Epithelial cell of prostate (primary cell): ENCODE results near the gene SPAM1.
A peak's percentile ranks its signal among the peaks of the same experiment; 100 is the strongest.
"Not testable (repeated sequence)": the region's sequence is repeated elsewhere in the genome, so short reads cannot be mapped to it uniquely, and the experiment has no call there.

Experiments used
- DNase-seq: peaks from one replicate; pipeline ENCODE4 v3.0.0-alpha.2; 2011; ENCODE audit warnings: low read depth, low spot score
- H3K27ac ChIP-seq: fragments of 450-650 bp; 2 replicates; pipeline ENCODE4 v1.5.1; 2017; ENCODE audit warnings: mild to moderate bottlenecking

SPAM1 gene, protein sequence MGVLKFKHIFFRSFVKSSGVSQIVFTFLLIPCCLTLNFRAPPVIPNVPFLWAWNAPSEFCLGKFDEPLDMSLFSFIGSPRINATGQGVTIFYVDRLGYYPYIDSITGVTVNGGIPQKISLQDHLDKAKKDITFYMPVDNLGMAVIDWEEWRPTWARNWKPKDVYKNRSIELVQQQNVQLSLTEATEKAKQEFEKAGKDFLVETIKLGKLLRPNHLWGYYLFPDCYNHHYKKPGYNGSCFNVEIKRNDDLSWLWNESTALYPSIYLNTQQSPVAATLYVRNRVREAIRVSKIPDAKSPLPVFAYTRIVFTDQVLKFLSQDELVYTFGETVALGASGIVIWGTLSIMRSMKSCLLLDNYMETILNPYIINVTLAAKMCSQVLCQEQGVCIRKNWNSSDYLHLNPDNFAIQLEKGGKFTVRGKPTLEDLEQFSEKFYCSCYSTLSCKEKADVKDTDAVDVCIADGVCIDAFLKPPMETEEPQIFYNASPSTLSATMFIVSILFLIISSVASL

DNA sequence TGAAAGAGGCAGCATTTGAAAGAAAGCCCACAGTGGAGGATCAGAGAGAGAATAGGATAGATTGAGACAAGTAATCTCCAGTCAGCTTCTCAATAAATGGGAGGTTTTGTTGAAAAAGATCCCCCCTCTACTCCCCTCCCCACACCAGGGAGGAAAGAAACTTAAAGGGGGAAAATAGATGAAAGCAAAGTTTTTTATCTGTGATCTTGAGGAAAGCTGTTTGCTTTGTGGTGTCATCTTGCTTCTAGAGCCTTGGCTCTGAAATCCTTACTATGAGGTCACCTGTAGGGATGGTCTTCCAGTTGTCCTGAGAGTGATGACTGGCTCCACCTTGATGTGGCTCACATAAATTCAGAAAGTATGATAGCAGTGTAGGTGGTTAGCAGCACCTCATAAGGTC lies at the start of gene SPAM1:
TSS of gene SPAM1 (plus strand) at position 301 of the 400 bp plus-strand sequence. CDS start 28,330 bp downstream, outside the sequence.
- DNase-seq = no peak
- H3K27ac ChIP-seq = no peak within 1 kb of the TSS

DNA sequence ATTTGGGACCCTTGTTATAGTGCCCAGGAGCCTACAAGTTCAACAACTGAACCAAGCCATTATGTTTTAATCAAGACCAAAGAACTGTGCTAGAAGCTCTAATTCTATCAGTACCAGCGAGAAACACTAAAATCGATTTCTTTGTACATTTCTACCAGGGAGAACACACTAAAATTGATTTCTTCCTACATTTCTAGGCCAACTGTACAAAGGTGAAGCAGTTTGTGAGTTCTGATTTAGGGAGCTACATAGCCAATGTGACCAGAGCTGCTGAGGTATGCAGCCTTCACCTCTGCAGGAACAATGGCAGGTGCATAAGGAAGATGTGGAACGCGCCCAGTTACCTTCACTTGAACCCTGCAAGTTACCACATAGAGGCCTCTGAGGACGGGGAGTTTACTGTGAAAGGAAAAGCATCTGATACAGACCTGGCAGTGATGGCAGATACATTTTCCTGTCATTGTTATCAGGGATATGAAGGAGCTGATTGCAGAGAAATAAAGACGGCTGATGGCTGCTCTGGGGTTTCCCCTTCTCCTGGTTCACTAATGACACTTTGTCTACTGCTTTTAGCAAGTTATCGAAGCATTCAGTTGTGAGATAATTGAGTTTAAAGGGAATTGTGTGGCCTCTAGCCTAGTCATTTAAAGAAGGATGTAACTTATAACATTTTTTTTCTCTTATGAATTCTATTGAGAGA lies 48.3 kb upstream of the SPAM1 start:
- H3K27ac ChIP-seq = no peak overlapping the region
- DNase-seq = no peak

DNA sequence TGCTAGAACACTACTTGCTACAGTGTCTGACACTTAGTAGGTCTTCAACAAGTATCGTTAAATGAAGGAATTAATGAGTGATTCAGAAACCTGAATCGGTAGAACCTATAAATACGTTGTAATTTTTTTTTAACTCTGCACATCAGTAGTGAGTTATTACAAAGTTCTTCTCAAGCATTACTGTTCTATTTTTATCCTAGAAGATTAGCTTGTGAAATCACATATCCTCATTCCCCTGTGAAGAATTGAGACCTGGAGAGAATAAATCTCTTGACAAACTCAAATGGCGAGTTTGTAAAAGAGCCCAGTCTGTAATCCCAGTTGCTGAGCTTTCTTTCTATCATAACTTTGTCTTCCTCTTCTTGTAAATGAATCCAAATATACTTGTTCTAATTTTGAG lies 45.4 kb upstream of the SPAM1 start:
- no peak for DNase-seq
- no peak overlapping the region for H3K27ac ChIP-seq

DNA sequence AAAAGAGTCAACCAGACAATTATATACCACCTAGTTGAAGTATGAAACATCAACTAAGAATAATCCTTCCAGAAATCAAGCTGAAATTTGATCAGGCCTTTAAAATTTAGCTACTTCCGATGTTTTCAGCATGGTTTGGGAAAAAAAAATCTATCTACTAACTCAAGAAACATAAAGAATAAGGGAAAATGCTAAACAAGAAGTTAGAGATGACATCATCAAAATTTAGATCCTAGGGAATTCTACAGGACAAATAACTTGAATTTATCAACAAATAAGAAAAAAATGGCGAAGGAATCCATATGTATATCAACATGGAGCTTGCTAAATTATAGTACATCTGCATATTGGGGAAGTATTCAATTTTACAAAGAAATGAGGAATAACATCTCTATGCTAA lies 43.7 kb upstream of the SPAM1 start:
- H3K27ac ChIP-seq = no peak overlapping the region

DNA sequence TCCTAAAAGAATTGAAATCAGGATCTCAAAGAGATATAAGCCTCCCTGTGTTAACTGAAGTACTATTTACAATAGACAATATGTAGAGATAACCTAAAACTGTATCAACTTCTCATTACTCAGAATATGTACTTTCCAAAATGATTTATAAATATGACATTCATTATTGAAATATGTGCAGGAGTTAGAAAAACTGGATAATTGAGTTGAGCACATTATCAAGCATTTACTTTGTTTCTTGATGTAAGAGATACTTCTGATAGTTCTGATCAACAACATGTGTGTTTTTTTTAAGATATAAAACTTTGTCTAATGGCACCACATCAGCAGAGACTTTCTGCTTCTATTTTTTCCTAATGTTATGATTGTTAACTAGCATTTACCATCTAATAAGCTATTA lies 41.9 kb upstream of the SPAM1 start:
- no peak for DNase-seq
- H3K27ac ChIP-seq = no peak overlapping the region

More for the DNA sequence above, 43.7 kb upstream of the SPAM1 start:
- DNase-seq = no peak

DNA sequence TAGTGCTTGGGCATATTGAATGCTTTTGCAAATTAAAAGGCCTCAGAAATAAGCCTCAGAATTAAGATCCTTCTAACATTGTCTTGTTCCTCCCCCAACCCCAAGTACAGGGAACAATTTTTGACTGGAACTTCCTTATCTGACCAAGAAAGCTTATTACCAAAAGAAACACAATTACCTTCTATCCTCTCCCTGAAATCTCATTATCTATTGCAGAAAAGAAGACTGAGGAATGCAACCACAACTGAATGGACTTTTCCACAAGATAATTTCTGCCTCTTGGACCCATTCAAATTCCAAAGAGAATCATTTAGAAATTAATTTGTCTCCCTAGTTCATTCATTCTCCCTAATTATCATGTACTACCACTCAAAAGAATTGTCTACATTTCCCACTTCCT lies 36.8 kb upstream of the SPAM1 start:
- no peak overlapping the region for H3K27ac ChIP-seq

DNA sequence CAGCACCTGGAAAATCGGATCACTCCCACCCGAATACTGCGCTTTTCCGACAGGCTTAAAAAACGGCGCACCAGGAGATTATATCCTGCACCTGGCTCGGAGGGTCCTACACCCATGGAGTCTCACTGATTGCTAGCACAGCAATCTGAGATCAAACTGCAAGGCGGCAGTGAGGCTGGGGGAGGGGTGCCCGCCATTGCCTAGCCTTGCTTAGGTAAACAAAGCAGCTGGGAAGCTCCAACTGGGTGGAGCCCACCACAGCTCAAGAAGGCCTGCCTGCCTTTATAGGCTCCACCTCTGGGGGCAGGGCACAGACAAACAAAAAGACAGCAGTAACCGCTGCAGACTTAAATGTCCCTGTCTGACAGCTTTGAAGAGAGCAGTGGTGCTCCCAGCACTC lies 30.3 kb upstream of the SPAM1 start:
- DNase-seq, H3K27ac ChIP-seq: not testable (repeated sequence)

More for the DNA sequence above, 36.8 kb upstream of the SPAM1 start:
- no peak for DNase-seq

DNA sequence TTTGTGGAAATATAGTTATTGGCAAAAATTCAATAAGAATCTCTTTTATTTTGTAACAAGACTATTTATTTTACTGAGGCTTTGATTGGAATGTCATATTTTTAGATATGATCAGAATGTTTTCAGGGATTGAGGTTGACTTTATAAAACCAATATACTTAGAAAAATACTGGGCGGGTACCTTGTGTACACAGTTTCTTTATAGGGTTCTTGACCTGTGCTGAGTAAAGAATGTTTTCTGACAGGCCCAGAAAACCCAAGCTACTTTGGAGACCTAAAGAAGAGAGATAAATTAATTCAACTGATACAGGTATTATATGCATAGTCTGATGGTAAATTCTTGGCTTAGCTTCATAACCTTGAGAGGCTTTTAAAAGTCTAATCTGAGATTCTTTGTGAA lies 23.9 kb upstream of the SPAM1 start:
- H3K27ac ChIP-seq = no peak overlapping the region
- DNase-seq = no peak

DNA sequence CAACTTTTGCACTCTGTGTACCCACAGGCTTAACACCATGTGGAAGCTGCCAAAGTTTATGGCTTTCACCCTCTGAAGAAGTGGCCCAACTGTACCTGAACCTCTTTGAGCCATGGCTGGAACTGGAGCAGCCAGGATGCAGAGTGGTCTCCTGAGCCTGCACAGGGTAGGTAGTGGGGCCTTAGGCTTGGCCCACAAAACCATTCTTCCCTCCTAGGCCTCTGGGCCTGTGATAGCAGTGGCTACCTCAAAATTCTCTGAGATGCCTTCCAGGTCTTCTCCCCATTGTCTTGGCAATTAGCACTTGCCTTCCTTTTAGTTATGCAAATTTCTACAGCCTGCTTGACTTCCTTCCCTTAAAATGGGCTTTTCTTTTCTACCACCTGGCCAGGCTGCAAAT lies 19.3 kb upstream of the SPAM1 start:
- no peak for DNase-seq
- no peak overlapping the region for H3K27ac ChIP-seq

DNA sequence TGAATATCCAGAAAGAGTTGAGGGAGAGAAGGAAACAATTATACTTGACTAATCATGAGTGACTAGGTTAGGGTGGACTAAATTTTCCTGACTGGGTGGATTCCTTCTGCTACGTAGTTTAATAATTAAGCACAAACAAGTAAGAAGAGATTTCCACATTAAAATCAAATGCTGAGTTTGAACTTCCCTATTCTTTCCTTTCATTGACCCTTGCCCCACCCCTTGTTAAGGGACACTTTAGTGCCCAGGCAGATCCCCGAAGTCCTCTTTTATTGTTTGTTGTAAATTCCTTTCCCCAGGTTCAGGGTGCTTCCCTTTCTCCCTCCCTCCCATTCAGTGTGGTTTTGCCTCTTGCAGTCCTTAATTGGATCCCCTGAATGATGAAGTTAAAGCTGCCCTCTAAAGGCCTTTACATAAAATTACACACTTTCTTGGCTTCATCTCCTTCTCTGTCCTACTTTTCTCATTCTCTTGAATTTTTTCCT lies 8.8 kb upstream of the SPAM1 start:
- no peak overlapping the region for H3K27ac ChIP-seq
- DNase-seq = no peak

DNA sequence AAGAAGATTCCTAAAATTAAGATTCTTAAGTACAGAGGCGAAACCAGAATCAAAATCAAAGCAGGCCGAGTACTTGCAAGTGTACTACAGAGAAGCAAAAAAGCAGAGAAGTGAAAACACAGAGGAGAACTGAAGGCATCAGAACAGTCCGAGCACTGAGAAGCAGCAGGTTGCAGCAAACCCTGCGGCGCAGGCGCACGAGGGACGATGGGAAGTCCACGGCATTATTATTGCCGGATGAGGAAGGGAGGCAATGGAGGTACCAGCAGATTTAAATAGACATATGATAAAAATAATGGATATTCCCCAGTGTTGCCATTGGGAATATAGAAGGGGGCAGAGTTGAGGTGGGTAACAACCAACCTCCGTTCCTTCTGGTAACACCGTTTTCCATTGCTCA lies 7.2 kb upstream of the SPAM1 start:
- no peak for DNase-seq

DNA sequence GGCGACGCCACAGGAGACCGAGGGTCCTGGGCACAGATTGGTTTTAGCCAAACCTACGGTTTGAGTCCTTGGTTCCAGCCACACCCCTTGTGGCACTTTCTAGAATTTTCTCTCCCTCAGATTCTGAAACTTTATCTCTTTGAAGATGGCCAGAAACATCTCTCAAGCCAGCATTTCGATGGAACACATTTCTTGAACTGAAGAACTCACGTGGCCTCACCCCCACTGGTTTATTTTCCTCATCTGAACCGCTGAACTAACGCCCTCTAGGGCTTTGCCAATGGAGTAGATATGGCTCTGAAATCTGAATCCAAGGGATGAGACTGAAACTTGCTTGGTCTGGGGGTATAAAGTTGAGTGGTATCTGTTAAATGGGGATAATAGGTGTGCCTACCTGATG lies 6.7 kb upstream of the SPAM1 start:
- DNase-seq = no peak
- no peak overlapping the region for H3K27ac ChIP-seq

More for the DNA sequence above, 7.2 kb upstream of the SPAM1 start:
- no peak overlapping the region for H3K27ac ChIP-seq

DNA sequence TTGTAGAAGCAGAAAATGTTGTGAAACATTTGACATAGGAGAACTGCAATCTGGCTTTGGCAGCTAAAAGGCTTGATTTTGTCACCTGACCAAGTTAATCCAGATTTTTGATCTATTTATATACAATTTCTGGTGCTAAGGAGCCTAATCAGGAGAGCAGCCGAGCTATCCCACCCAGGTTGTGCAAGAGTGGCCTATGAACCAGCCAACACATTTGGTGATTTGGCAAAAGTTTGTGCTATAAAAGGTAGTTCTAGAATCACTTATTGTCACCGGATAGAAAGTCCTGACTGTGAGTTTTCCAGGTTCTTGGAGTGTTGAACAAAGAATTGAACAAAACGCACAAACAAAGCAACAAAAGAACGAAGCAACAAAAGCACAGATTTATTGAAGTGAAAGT lies 1.4 kb upstream of the SPAM1 start:
- no peak for DNase-seq
- H3K27ac ChIP-seq = no peak overlapping the region

DNA sequence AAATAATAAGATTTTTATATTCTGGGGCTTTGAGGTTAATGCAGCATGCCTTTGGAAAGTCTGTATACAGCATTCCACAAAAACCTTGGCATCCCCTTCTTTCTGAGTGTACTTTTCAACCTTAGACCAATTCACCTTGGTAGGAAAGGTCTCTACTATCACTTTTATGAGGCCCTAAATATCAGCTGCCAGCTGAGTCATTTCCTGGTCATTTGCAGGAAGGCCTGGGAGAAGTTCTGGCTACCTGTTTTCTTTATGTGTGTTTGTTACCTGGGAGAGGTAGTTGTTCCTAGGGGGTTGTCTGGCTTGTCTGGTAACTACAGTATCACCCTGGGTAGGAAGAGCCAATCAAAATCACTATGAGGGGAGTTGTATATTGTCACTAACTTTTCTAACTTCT lies 4.1 kb downstream of the SPAM1 start:
- H3K27ac ChIP-seq = peak overlapping the region; percentile 20
- peak; percentile 36 for DNase-seq

DNA sequence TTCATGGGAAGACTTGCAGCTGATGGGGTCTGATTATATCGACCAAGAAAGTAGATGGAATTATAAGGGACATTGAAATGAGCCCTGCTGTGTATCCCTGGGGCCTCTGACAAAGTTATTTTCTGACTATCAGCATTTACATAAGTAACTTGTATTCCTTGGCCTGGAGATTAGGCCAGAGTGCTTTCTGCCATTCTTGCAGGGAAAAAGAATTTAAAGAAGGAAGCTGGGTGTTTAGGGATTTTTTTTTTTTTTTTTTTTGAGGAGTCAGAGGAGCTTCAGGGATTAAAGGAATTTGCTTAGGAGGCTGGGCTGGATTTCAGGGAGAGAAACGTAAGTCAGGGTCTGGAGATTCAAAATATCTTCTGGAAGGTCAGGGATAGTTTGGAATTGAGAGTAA lies 4.6 kb downstream of the SPAM1 start:
- no peak for DNase-seq
- peak overlapping the region; percentile 20 for H3K27ac ChIP-seq

DNA sequence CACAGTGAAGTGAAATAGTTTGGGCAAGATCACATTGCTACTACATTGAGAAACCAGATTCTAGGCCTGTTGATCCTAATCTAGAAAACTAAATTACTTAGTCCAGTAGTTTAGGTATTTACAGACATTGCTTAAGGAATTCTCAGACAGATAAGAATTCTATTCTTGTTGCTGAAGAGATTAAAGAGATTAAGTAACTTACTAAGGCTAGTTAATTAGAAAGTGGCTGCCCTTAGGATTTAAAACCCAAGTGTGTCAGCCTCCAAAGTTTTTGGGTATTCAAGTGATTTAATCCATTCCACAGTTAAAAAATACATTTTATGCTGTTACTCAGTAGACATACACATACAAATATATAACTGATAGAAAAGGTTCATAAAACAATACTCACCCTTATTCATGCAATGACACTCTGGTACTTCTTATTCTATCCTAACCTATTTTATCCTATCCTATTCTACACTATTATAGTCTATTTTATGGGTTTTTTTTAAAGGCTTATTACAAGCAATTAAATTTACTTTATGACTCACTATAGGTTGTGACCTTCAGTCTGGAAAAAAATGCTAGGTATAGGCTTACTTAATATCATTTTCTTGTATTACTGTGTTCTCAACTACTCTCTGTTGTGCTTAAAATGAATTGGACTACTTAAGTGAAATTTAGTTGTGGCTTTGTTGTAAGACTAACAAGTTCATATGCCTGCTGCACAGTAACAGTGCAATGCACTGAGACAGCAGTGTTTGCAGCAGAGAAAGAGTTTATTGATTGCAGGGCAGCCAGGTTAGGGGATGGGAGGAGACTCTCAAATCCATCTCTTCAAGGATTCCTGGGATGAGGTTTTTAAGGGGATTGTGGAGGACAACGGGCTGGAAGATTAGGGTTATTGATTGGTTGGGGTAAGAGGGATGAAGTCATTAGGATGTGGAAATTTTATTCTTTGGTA lies 10.7 kb downstream of the SPAM1 start:
- H3K27ac ChIP-seq = no peak overlapping the region
- no peak for DNase-seq

DNA sequence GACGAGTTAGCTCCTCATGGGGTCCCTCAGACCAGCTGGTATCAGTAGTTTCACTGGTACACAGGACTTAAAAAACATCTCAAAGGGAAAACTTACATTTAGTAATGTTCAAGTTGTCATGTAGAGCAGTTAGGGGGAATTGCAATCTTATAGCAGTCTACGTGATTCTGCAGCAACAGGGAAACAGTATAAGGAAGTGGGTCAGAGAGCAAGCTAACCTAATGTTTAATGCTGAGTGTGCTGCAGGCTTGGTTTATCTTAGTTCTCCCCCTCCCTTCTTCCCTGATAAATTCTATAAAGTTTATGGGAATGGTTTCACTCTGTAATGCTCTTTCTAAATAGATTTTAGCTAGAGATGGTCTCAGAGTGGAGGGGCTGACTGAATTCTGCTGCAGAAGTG lies 11.3 kb downstream of the SPAM1 start:
- DNase-seq = no peak
- H3K27ac ChIP-seq = no peak overlapping the region

DNA sequence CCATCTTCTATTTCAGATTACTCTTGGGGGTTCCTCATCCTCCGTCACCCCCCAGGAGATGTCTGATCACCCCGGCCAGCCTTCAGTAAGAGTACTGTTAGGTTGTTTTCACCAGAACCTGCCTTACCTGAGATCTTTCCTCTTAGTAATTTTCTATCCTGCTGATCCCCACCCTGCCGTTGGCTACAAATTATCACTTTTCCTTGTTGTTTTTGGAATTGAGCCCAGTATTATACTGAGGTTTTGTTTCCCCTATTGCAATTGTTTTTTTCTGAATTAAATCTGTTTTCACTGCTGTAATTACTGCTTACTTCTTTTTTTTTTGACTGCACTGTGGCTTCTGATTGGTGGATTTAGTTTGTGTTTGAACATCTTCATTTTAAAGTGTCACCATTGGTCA lies 14.7 kb downstream of the SPAM1 start:
- no peak overlapping the region for H3K27ac ChIP-seq
- DNase-seq = no peak

DNA sequence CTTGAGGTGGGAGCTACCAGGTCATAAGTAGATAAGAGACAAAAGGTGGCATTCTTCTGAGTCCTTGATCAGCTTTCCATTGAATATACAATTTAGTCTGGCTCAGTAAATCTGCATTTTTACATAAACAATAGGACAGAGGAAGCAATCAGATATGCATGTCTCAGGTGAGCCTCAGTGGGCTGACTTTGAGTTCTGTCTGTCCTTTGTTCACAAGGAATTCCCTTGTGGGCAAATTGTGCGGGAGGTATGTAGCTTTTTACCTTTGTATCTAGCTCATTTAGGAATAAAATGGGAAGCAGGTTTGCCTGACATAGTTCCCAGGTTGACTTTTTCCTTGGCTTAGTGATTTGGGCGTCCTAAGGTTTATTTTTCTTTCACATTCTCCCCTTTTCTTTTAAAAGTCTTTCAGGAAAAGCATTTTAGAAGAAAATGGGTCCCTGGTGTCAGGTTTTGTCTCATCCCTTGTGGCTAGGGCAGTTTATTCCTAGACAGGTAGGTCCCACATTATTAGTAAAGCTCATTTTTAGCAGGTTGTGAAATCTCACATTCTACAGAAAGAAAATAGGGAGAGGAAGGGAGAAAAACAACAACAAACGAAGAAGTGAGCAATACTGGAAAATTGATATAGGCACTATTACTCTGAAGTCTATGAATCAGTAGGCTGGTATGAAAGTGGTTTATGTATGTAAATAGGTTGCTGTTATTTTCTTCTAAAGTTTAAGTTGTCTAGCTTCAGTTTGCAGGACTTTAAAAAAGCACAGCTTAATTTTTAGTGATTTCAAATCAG lies 16.5 kb downstream of the SPAM1 start:
- H3K27ac ChIP-seq = no peak overlapping the region
- DNase-seq = no peak
